HG03469 (cell line): ENCODE data around the gene OTOG.

Experiments
- ATAC-seq: cut with Tn5 transposase; IDR thresholded peaks from one replicate; pipeline ENCODE4 v1.9.1; 2021; ENCODE audit warnings: mild to moderate bottlenecking, moderate library complexity, moderate number of reproducible peaks; ENCODE audit not compliant: unreplicated experiment

The OTOG gene

GRCh38 chr11:17517186-17517585 lies 29.9 kb upstream of the OTOG start:
- no peak for ATAC-seq

DNA sequence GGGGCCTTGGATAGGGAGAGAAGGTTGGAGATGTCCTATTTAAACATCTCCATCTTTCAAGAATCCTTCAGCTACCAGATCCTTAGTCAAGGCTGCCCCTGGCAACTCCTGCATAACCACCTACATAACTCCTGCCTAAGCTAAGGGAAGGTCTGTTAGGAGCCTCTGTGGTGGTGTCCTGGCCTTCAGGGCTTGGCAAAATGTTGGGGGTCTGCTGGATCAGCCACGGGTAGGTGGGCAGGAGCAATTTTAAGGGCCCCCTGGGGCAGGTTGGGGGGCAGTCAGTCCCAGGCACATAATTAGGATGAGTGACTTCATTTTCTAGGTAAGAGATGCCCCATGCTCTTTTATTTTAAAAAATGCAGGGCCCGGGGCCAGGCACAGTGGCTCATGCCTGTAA lies 28.7 kb upstream of the OTOG start:
- ATAC-seq, result no peak

- no peak for ATAC-seq
These were observed 27.8 kb upstream of the OTOG start for GRCh38 chr11:17519061-17519885.

GRCh38 chr11:17521106-17521900 lies 25.8 kb upstream of the OTOG start:
- ATAC-seq, result no peak

DNA sequence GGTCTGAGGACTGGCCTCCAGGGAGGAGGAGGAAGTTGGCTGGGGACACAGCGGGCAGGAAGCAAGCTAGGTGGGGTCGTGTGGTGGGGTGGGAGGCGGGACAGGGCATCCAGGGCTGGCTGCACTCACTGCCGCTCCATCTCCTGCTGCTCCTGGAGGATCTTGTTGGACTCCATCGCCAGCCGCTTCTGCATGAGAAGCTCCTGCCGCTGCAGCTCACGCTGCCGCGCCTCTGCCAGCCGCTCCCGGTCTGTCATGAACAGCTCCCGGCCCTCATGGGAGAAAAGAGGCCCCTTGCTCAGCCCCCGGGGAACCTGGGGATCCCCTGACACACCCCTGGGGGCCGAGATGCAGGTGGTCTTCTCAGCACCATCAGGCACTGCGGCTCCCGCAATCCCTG lies 24.4 kb upstream of the OTOG start:
- no peak for ATAC-seq

GRCh38 chr11:17524221-17524620 lies 22.8 kb upstream of the OTOG start:
- no peak for ATAC-seq

DNA sequence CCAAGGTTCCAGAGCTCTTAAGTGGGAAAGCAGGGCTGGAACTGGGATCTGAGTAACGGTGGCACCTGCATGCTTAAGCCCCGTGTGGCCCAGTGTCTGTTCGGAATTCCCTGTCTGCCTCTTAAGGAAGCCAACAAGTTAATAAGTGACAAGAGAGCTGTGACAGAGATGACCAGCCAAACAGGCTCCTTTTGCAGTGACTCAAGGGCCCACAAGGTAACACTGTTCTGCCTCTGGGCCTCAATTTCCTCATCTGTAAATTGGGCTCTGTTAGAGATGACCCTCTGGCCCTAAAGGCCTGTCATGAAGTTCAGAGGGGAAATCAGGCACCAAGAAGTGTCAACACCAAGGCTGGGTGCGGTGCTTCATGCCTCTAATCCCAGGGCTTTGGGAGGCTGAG lies 21.5 kb upstream of the OTOG start:
- ATAC-seq, result no peak

GRCh38 chr11:17526326-17526725 lies 20.7 kb upstream of the OTOG start:
- no peak for ATAC-seq

DNA sequence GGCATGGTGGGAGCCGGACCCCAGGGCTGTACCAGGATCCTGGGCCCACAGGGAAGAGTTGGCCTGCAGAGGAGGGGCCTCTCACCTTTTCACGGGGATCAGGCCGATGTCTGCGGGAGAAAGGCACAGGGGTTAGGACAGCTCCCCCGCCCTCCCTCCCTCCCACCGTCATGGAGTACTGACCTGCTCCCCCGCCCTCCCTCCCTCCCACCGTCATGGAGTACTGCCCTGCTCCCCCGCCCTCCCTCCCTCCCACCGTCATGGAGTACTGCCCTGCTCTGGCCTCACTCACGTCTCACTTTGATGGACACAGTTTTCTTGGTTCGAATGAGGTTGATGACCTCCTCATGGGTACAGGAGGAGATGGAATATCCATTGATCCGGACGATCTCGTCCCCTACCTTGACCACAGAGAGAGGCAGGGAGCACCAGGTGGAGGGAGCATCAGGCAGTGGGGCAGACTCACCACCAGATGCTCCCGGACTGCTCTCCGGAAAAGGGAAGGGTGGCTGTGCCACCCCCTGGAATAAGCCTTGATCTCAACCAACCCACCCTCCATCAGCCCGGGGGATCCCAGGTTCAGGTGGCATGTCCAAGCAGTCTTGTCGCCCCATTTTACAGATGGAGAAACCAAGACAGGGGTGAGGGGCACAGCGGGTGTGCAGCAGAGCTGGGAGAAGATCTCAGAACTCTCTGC lies 20.0 kb upstream of the OTOG start:
- no peak for ATAC-seq

- no peak for ATAC-seq
These were observed 19.4 kb upstream of the OTOG start for GRCh38 chr11:17527628-17527995.

DNA sequence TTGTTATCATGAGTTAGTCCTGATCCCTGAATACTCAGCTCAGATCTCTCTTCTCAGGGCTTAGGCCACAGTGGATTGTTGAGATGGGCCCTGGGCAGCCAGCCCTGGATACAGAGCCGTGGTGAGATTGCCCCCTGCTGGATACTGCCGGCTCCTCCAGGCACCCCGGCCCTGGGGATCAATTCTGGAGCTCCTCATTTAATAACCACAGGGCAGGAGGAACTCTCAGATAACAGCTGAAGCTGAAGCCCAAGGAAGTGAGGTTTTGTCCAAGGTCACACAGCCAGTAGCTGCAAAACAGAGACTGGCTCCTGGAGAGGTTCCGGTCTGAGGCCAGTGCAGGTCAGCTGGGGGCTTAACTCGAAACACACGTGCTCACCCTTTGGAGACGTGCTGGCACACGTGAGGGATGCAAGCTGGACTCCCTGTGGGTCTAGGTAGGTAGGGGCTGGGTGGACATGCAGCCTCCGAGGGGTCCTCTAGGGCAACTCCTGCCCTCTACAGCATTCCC lies 18.8 kb upstream of the OTOG start:
- ATAC-seq, result no peak

- no peak for ATAC-seq
These were observed 17.9 kb upstream of the OTOG start for GRCh38 chr11:17528906-17529843.

- no peak for ATAC-seq
These were observed 17.2 kb upstream of the OTOG start for GRCh38 chr11:17529844-17530185.

GRCh38 chr11:17531071-17531600 lies 15.9 kb upstream of the OTOG start:
- ATAC-seq, result no peak

GRCh38 chr11:17531636-17532113 lies 15.4 kb upstream of the OTOG start:
- no peak for ATAC-seq

- no peak for ATAC-seq
These were observed 14.3 kb upstream of the OTOG start for GRCh38 chr11:17532784-17533183.

- ATAC-seq, result no peak
These were observed 13.7 kb upstream of the OTOG start for GRCh38 chr11:17533341-17533740.

DNA sequence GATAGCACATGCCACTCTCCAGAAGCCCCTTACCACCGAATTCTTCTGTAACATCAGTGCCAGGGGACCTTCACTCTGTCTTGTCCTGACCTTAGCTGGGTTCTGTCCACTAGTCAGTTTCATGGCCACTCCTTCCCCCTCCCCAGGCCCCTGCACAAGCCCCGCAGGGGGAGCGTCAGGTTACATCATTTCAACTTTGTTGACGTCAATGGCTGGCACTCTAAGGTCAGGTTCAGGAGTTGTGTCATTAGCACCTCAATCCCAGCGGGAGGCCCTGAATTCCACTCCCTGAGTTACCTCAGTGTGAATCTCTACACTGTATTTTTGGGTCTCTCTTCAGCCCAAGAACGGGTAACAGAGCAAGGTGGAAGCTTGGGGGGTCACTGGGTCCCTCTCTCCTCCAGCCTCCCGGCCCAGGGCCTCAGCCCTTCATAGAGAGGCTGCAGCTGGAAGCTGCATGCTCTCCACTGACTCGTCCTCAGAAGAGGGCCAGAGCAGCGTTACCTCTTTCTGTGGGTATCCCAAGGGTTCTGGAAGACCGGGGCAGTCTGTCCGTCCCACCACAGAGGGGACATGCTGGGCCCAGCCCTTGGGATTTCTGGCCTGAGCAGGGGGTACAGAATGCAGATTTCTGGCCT lies 13.2 kb upstream of the OTOG start:
- ATAC-seq, result no peak

GRCh38 chr11:17535488-17535887 lies 11.6 kb upstream of the OTOG start:
- no peak for ATAC-seq

DNA sequence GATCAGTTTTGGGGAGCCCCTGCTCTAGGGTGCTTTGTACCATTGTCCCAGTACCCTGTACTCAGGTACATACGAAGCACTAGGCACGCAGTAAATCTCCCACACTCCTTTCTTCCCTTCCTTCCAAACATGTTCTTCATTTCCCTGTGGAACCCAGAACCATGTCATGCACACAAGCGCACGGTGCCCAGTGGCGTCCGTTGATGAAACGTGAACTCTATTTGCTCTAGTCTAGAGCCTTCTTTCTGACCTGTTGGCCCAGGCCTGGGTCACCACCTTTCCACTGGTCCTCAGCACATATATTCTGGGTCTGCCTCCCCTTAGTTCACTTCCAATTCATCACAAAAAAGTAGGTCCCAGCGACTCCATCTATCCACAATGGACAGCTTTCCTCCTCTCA lies 9.8 kb upstream of the OTOG start:
- ATAC-seq, result no peak
